Measurements from ENCODE around the gene TPM4. TPM values are rescaled to one million over a fixed set of nuclear protein-coding genes. Genes with fewer than 3 reads are reported as not detected.
A peak's percentile ranks its signal among the peaks of the same experiment; 100 is the strongest.

TPM4 gene
- total and polyA plus RNA-seq, 2 of the 13 experiments (the other 11 are each of a cell fraction or from before 2014, with no cell fraction given) = 180 to 188 TPM

DNA sequence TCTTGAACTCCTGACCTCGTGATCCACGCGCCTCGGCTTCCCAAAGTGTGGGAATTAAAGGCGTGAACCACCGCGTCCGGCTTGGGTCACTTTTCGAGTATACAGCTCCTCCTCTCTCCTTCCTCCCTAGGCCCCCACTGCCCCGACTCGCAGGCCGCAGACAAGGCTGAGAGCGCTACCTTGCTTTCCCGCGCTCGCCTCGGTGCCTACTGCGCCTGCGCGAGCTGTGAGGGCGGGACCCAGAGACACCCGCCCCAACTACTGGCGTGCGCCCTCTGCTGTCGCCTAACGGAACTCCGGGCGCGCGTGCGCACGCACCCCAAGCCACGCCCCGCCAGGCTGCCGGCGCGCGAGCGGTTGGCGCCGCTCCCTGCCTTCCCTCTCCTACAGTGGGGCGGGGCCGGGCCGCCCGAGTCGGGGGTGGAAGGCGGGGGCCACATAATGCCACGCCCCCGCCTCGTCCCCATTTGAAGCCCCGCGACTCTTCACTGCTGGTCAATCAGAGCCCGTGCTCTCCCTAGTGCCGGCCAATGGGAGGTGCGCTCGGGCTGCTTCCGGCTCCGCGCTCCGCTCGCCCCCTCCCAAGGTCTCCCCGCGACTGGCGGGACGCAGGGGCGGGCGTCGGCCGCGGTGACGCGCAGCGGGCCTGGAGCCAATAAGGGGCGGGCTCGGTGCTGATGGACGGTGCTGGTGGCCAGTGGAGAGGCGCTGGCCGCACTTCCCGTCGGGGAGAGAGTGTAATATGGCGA lies 35.0 kb downstream of the TPM4 start, which contains the start of gene RAB8A (continued):
- 0 out of 2 replicates have a peak, but pooled peaks have one; percentile 62 for TF ChIP-seq NRL (CRISPR knock-in tag; IDR thresholded peaks at IDR 0.05; ENCODE audit: borderline replicate concordance)
- 0 out of 2 replicates have a peak, but pooled peaks have one; percentile 23 for TF ChIP-seq ARID2 (CRISPR knock-in tag; IDR thresholded peaks at IDR 0.05; ENCODE audit: borderline replicate concordance)
- TF ChIP-seq, protein P1, sequence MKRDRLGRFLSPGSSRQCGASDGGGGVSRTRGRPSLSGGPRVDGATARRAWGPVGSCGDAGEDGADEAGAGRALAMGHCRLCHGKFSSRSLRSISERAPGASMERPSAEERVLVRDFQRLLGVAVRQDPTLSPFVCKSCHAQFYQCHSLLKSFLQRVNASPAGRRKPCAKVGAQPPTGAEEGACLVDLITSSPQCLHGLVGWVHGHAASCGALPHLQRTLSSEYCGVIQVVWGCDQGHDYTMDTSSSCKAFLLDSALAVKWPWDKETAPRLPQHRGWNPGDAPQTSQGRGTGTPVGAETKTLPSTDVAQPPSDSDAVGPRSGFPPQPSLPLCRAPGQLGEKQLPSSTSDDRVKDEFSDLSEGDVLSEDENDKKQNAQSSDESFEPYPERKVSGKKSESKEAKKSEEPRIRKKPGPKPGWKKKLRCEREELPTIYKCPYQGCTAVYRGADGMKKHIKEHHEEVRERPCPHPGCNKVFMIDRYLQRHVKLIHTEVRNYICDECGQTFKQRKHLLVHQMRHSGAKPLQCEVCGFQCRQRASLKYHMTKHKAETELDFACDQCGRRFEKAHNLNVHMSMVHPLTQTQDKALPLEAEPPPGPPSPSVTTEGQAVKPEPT (CRISPR knock-in tag; IDR thresholded peaks at IDR 0.05; ENCODE audit: low read depth) = 0 out of 2 replicates have a peak, but pooled peaks have one; percentile 76
- TF ChIP-seq, protein P2, sequence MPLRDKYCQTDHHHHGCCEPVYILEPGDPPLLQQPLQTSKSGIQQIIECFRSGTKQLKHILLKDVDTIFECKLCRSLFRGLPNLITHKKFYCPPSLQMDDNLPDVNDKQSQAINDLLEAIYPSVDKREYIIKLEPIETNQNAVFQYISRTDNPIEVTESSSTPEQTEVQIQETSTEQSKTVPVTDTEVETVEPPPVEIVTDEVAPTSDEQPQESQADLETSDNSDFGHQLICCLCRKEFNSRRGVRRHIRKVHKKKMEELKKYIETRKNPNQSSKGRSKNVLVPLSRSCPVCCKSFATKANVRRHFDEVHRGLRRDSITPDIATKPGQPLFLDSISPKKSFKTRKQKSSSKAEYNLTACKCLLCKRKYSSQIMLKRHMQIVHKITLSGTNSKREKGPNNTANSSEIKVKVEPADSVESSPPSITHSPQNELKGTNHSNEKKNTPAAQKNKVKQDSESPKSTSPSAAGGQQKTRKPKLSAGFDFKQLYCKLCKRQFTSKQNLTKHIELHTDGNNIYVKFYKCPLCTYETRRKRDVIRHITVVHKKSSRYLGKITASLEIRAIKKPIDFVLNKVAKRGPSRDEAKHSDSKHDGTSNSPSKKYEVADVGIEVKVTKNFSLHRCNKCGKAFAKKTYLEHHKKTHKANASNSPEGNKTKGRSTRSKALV (CRISPR knock-in tag; IDR thresholded peaks at IDR 0.05) = no peak
- TF ChIP-seq, protein P3, sequence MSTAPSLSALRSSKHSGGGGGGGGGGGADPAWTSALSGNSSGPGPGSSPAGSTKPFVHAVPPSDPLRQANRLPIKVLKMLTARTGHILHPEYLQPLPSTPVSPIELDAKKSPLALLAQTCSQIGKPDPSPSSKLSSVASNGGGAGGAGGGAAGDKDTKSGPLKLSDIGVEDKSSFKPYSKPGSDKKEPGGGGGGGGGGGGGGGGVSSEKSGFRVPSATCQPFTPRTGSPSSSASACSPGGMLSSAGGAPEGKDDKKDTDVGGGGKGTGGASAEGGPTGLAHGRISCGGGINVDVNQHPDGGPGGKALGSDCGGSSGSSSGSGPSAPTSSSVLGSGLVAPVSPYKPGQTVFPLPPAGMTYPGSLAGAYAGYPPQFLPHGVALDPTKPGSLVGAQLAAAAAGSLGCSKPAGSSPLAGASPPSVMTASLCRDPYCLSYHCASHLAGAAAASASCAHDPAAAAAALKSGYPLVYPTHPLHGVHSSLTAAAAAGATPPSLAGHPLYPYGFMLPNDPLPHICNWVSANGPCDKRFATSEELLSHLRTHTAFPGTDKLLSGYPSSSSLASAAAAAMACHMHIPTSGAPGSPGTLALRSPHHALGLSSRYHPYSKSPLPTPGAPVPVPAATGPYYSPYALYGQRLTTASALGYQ (CRISPR knock-in tag; IDR thresholded peaks at IDR 0.05) = no peak; the same call in 1 of the 2 replicates
- TF ChIP-seq, protein P4, sequence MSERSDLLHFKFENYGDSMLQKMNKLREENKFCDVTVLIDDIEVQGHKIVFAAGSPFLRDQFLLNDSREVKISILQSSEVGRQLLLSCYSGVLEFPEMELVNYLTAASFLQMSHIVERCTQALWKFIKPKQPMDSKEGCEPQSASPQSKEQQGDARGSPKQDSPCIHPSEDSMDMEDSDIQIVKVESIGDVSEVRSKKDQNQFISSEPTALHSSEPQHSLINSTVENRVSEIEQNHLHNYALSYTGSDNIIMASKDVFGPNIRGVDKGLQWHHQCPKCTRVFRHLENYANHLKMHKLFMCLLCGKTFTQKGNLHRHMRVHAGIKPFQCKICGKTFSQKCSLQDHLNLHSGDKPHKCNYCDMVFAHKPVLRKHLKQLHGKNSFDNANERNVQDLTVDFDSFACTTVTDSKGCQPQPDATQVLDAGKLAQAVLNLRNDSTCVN (CRISPR knock-in tag; IDR thresholded peaks at IDR 0.05; ENCODE audit: borderline replicate concordance) = no peak
- TF ChIP-seq KDM4B (CRISPR knock-in tag; IDR thresholded peaks at IDR 0.05) = no peak
- TF ChIP-seq ATF7-NPFF (CRISPR knock-in tag; IDR thresholded peaks at IDR 0.05; ENCODE audit: low read depth) = 0 out of 2 replicates have a peak, but pooled peaks have one; percentile 48
- no peak for TF ChIP-seq KLF12 (CRISPR knock-in tag; IDR thresholded peaks at IDR 0.05; ENCODE audit: borderline replicate concordance)
- TF ChIP-seq, protein P5, sequence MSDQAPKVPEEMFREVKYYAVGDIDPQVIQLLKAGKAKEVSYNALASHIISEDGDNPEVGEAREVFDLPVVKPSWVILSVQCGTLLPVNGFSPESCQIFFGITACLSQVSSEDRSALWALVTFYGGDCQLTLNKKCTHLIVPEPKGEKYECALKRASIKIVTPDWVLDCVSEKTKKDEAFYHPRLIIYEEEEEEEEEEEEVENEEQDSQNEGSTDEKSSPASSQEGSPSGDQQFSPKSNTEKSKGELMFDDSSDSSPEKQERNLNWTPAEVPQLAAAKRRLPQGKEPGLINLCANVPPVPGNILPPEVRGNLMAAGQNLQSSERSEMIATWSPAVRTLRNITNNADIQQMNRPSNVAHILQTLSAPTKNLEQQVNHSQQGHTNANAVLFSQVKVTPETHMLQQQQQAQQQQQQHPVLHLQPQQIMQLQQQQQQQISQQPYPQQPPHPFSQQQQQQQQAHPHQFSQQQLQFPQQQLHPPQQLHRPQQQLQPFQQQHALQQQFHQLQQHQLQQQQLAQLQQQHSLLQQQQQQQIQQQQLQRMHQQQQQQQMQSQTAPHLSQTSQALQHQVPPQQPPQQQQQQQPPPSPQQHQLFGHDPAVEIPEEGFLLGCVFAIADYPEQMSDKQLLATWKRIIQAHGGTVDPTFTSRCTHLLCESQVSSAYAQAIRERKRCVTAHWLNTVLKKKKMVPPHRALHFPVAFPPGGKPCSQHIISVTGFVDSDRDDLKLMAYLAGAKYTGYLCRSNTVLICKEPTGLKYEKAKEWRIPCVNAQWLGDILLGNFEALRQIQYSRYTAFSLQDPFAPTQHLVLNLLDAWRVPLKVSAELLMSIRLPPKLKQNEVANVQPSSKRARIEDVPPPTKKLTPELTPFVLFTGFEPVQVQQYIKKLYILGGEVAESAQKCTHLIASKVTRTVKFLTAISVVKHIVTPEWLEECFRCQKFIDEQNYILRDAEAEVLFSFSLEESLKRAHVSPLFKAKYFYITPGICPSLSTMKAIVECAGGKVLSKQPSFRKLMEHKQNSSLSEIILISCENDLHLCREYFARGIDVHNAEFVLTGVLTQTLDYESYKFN (CRISPR knock-in tag; conservative IDR thresholded peaks at IDR 0.05) = peak; percentile 55; the same call in 1 of the 2 replicates
- no peak for TF ChIP-seq ZNF550 (CRISPR knock-in tag; IDR thresholded peaks at IDR 0.05; ENCODE audit: borderline replicate concordance)
- TF ChIP-seq, protein P6, sequence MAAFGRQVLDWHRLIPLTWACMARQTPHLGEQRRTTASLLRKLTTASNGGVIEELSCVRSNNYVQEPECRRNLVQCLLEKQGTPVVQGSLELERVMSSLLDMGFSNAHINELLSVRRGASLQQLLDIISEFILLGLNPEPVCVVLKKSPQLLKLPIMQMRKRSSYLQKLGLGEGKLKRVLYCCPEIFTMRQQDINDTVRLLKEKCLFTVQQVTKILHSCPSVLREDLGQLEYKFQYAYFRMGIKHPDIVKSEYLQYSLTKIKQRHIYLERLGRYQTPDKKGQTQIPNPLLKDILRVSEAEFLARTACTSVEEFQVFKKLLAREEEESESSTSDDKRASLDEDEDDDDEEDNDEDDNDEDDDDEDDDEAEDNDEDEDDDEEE (CRISPR knock-in tag; IDR thresholded peaks at IDR 0.05) = peak; percentile 86; the same call in 1 of the 2 replicates
- TF ChIP-seq, protein P7, sequence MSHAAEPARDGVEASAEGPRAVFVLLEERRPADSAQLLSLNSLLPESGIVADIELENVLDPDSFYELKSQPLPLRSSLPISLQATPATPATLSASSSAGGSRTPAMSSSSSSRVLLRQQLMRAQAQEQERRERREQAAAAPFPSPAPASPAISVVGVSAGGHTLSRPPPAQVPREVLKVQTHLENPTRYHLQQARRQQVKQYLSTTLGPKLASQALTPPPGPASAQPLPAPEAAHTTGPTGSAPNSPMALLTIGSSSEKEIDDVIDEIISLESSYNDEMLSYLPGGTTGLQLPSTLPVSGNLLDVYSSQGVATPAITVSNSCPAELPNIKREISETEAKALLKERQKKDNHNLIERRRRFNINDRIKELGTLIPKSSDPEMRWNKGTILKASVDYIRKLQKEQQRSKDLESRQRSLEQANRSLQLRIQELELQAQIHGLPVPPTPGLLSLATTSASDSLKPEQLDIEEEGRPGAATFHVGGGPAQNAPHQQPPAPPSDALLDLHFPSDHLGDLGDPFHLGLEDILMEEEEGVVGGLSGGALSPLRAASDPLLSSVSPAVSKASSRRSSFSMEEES (CRISPR knock-in tag; IDR thresholded peaks at IDR 0.05) = 0 out of 2 replicates have a peak, but pooled peaks have one; percentile 35

Measured in HepG2 (cell line).